Lower lobe of right lung (tissue), 2 donors: ENCODE results near the gene MYO5B. TPM values are rescaled to one million over a fixed set of nuclear protein-coding genes. Genes with fewer than 3 reads are reported as not detected.

Source experiments
- ATAC-seq, 2 donors: fragments of 200-7000 bp; cut with Tn5 transposase; one replicate each; pipeline ENCODE4 v1.9.1; 2020 to 2022; ENCODE audit warnings: mild to moderate bottlenecking in 2 of 2, moderate library complexity in 2 of 2
- DNase-seq: peaks from one replicate; pipeline ENCODE4 v3.0.0-alpha.2; 2020
- H3K27ac ChIP-seq: fragments of 200-600 bp; one replicate; pipeline ENCODE4 v1.8.0; 2022
- H3K27me3 ChIP-seq: fragments of 200-600 bp; one replicate; pipeline ENCODE4 v1.8.0; 2022; ENCODE audit warnings: low read depth
- H3K36me3 ChIP-seq: fragments of 200-600 bp; one replicate; pipeline ENCODE4 v1.8.0; 2022; ENCODE audit warnings: mild to moderate bottlenecking
- H3K4me1 ChIP-seq: fragments of 200-600 bp; one replicate; pipeline ENCODE4 v1.8.0; 2022
- H3K4me3 ChIP-seq: fragments of 200-600 bp; one replicate; pipeline ENCODE4 v1.8.0; 2022; ENCODE audit warnings: mild to moderate bottlenecking
- H3K9me3 ChIP-seq: fragments of 200-600 bp; one replicate; pipeline ENCODE4 v1.8.0; 2022
- CTCF ChIP-seq: fragments of 200-600 bp; IDR thresholded peaks from one replicate; pipeline ENCODE4 v1.8.0; 2022; ENCODE audit warnings: antibody characterized with exemption, mild to moderate bottlenecking
- intact Hi-C: fragments of 100-400 bp; cut with DNase I; formaldehyde crosslinking; loops from one replicate; pipeline ENCODE4 v1.11.0; 2022
- total RNA-seq: library from RNA; stranded (reverse); fragmentation: NEBNext Ultra II Directional; extraction: Animal tissue kit (Norgen Biotek cat#: 25700); gene quantifications from one replicate; pipeline ENCODE4 v1.2.1, GENCODE V29; 2021
- donor health status: DM: no; HTN: yes; CAD: no; lungs with severe emphysema.

The MYO5B gene
- total RNA-seq, 1 donor from 2014 or later = 23.3 TPM

- no peaks in the 10 kb centered on the region for H3K9me3 ChIP-seq
- H3K27ac ChIP-seq = no peak overlapping the region
- H3K4me1 ChIP-seq = no peaks in the 10 kb centered on the region
- DNase-seq (no peak), ATAC-seq (peak; percentile 52 to 54)
- H3K27me3 ChIP-seq = no peaks in the 10 kb centered on the region
- H3K4me3 ChIP-seq = no peak overlapping the region
- intact Hi-C loops = no loop called here
- no peak for TF ChIP-seq CTCF
- H3K36me3 ChIP-seq = no peaks in the 10 kb centered on the region
Observed at GRCh38 chr18:49976795-49977560, 218.0 kb downstream of the MYO5B start.

- intact Hi-C loops = no loop called here
- ATAC-seq (no peak), DNase-seq (no peak)
- Histone ChIP-seq H3K4me1 (no peaks in the 10 kb centered on the region), H3K36me3 (no peaks in the 10 kb centered on the region), H3K27me3 (no peaks in the 10 kb centered on the region), H3K4me3 (no peak overlapping the region), H3K27ac (no peak overlapping the region), H3K9me3 (no peaks in the 10 kb centered on the region)
- TF ChIP-seq CTCF = no peak
Observed at GRCh38 chr18:49976001-49976400, 218.9 kb downstream of the MYO5B start.

- DNase-seq = no peak
- Histone ChIP-seq H3K27ac (no peak overlapping the region), H3K9me3 (no peaks in the 10 kb centered on the region), H3K4me1 (no peaks in the 10 kb centered on the region), H3K36me3 (no peaks in the 10 kb centered on the region), H3K27me3 (no peaks in the 10 kb centered on the region), H3K4me3 (no peak overlapping the region)
- intact Hi-C loops = no loop called here
- no peak for TF ChIP-seq CTCF
- no peak for ATAC-seq
Observed at GRCh38 chr18:49974079-49974478, 220.9 kb downstream of the MYO5B start.

GRCh38 chr18:49973592-49973991 is 221.4 kb downstream of the MYO5B start:
- intact Hi-C loops = no loop called here
- no peaks in the 10 kb centered on the region for H3K27me3 ChIP-seq
- DNase-seq (no peak), ATAC-seq (no peak)
- H3K4me1 ChIP-seq = no peaks in the 10 kb centered on the region
- no peaks in the 10 kb centered on the region for H3K9me3 ChIP-seq
- no peaks in the 10 kb centered on the region for H3K36me3 ChIP-seq
- H3K27ac ChIP-seq = no peak overlapping the region
- H3K4me3 ChIP-seq = no peak overlapping the region
- no peak for TF ChIP-seq CTCF

- intact Hi-C loops = no loop called here
- Histone ChIP-seq H3K27me3 (no peaks in the 10 kb centered on the region), H3K36me3 (no peaks in the 10 kb centered on the region), H3K4me3 (no peak overlapping the region), H3K9me3 (no peaks in the 10 kb centered on the region), H3K27ac (no peak overlapping the region), H3K4me1 (no peaks in the 10 kb centered on the region)
- DNase-seq (no peak), ATAC-seq (no peak)
- TF ChIP-seq CTCF = no peak
Observed at GRCh38 chr18:49972535-49972934, 222.4 kb downstream of the MYO5B start.
